HL-60 (cell line): ENCODE data around the gene SLC6A11.

Experiments used
- DNase-seq, 2 experiments: peaks; one replicate each; pipeline ENCODE4 v3.0.0-alpha.2; 2010 to 2020; ENCODE audit warnings: low read depth in 1 of 2, low spot score in 1 of 2
- H3K27ac ChIP-seq: fragments of 250-450 bp; sonication (Bioruptor Pico); replicated peaks from 2 replicates; pipeline ENCODE4 v1.5.1; 2020; ENCODE audit warnings: mild to moderate bottlenecking, moderate library complexity
- H3K27me3 ChIP-seq: fragments of 250-450 bp; sonication (Bioruptor Pico); 2 replicates; pipeline ENCODE4 v1.5.1; 2021; ENCODE audit warnings: mild to moderate bottlenecking, moderate library complexity; ENCODE audit not compliant: insufficient read depth, poor library complexity, severe bottlenecking
- H3K4me3 ChIP-seq: replicated peaks from 2 replicates; pipeline ENCODE4 v1.5.1; 2011; ENCODE audit warnings: mild to moderate bottlenecking, control low read depth, low read length; ENCODE audit not compliant: insufficient read depth
- GABPA ChIP-seq: IDR thresholded peaks from 2 replicates; pipeline ENCODE4 v1.6.1; 2012; ENCODE audit warnings: low read depth
- POLR2AphosphoS5 ChIP-seq: IDR thresholded peaks from 2 replicates; pipeline ENCODE4 v1.6.1; 2012; ENCODE audit warnings: low read depth
- SPI1 ChIP-seq: IDR thresholded peaks from 2 replicates; pipeline ENCODE4 v1.6.1; 2012; ENCODE audit warnings: low read depth, mild to moderate bottlenecking, borderline replicate concordance
- TF ChIP-seq, protein P1 (sequence below): IDR thresholded peaks from 2 replicates; pipeline ENCODE4 v1.6.1; 2012; ENCODE audit warnings: low read depth; ENCODE audit not compliant: insufficient replicate concordance
- TF ChIP-seq, protein P2 (sequence below): IDR thresholded peaks from one replicate; pipeline ENCODE4 v1.5.1; 2011; ENCODE audit warnings: low read length, control low read depth, inconsistent platforms; ENCODE audit not compliant: insufficient read depth

Gene SLC6A11

DNA sequence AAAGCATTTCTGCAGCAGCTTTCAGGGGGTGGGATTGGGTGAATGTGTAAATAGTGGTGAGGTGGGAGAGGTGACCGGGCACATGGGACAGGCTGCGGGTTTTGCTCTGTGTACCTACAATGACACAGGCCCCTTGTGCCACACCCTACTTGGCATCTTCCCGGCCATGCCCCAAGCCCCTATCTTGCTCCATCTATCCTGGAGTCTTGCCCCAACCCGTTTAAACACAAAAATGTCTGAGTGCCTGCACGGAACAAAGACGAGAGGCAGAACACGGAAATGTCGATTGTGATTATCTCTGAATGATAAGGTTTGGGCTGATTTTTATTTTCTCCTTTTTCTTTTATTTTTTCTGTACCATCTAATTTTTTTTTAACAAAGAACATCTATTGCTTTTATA, 130.5 kb downstream of the SLC6A11 start:
- Histone ChIP-seq H3K27me3 (no peaks in the 10 kb centered on the region), H3K4me3 (no peak overlapping the region), H3K27ac (no peak overlapping the region)
- TF ChIP-seq GABPA, result no peak
- TF ChIP-seq, protein P1, sequence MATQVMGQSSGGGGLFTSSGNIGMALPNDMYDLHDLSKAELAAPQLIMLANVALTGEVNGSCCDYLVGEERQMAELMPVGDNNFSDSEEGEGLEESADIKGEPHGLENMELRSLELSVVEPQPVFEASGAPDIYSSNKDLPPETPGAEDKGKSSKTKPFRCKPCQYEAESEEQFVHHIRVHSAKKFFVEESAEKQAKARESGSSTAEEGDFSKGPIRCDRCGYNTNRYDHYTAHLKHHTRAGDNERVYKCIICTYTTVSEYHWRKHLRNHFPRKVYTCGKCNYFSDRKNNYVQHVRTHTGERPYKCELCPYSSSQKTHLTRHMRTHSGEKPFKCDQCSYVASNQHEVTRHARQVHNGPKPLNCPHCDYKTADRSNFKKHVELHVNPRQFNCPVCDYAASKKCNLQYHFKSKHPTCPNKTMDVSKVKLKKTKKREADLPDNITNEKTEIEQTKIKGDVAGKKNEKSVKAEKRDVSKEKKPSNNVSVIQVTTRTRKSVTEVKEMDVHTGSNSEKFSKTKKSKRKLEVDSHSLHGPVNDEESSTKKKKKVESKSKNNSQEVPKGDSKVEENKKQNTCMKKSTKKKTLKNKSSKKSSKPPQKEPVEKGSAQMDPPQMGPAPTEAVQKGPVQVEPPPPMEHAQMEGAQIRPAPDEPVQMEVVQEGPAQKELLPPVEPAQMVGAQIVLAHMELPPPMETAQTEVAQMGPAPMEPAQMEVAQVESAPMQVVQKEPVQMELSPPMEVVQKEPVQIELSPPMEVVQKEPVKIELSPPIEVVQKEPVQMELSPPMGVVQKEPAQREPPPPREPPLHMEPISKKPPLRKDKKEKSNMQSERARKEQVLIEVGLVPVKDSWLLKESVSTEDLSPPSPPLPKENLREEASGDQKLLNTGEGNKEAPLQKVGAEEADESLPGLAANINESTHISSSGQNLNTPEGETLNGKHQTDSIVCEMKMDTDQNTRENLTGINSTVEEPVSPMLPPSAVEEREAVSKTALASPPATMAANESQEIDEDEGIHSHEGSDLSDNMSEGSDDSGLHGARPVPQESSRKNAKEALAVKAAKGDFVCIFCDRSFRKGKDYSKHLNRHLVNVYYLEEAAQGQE, result no peak
- TF ChIP-seq SPI1, result no peak
- no peak for TF ChIP-seq POLR2AphosphoS5
- TF ChIP-seq, protein P2, sequence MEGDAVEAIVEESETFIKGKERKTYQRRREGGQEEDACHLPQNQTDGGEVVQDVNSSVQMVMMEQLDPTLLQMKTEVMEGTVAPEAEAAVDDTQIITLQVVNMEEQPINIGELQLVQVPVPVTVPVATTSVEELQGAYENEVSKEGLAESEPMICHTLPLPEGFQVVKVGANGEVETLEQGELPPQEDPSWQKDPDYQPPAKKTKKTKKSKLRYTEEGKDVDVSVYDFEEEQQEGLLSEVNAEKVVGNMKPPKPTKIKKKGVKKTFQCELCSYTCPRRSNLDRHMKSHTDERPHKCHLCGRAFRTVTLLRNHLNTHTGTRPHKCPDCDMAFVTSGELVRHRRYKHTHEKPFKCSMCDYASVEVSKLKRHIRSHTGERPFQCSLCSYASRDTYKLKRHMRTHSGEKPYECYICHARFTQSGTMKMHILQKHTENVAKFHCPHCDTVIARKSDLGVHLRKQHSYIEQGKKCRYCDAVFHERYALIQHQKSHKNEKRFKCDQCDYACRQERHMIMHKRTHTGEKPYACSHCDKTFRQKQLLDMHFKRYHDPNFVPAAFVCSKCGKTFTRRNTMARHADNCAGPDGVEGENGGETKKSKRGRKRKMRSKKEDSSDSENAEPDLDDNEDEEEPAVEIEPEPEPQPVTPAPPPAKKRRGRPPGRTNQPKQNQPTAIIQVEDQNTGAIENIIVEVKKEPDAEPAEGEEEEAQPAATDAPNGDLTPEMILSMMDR, result no peak
- DNase-seq, result no peak

DNA sequence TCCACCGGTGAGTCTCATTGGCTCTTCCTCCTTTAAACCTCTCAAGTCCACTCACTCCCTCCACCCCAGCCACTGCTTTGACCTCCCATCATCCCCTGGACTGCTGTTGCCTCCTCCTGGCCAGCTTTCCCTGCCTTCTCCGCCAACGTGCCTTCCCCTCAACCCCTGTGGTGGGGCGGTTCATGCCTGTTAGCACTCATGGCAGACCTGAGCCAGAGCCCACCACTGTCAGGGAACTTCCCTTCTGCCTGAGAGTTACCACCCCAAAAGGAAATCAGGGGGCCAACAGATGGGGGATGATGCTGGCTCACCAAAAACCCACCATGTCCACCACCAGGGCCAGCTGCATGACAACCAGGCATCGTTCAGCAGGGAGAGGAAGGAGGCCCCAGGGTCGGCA, 132.3 kb downstream of the SLC6A11 start:
- Histone ChIP-seq H3K27ac (no peak overlapping the region), H3K4me3 (no peak overlapping the region), H3K27me3 (no peaks in the 10 kb centered on the region)
- TF ChIP-seq, protein P2, result no peak
- DNase-seq, result no peak

DNA sequence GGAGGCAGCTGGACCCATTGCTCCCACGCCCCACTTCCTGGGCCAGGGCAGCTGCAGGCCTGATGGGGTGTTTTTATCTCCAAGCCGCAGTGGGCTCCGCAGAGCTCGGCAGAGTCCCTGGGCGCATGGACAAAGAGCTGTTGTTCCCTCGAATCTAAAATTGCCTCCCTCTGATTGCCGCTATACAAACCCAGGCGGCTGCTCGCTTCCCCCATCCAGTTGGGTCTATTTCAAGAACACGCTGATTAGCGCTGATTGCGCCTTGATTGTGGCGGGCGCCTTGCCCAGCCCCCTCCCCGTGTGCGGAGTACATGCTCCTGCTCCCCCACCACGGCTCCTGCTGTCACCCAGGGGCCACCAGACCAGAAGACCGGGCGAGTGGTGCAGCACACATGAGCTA, 133.2 kb downstream of the SLC6A11 start:
- TF ChIP-seq SPI1 (no peak), POLR2AphosphoS5 (no peak), GABPA (no peak)
- TF ChIP-seq, protein P1, result no peak
- TF ChIP-seq, protein P2, result no peak

DNA sequence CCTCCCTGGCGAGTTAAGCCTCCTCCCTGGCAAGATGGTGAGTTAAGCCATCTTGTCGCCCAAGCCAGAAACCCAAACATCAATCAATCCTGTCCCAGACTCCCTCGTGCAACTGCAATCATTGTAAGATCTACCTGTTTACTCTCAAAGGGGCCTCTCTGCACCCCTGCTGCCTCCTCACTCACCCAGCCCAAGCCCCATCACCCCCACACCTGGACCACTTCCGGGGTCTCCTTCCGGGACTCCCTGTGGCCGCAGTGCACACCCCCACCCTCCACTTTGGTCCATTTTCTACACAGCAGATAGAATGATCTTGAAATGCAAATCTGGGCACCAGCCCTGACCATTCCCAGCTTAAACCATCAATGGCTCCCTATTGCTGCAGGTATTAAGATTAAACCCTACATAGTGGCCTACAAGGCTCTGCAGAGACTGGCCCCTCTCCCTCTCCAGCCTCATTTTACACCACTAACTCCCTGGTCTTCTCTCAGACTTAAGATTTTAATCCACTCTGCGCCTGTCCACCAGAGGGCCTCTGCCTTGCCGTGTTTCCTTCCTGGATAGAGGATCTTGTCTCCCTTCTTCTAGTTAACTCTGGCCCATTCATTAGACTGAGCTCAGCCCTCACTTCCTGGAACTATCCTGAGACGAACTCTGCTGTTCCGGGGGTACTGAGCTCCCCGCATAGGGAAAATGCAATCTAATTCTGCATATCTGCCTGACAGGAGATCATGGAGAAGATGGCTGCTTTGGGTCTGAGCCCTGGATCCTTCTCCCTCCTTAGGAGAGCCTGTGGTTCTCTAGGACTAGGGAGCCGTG, 134.7 kb downstream of the SLC6A11 start:
- DNase-seq, result peak in 1 of 2 experiments; percentile 14
- Histone ChIP-seq H3K4me3 (no peak overlapping the region), H3K27ac (no peak overlapping the region), H3K27me3 (no peaks in the 10 kb centered on the region)
- TF ChIP-seq, protein P1, result no peak
- TF ChIP-seq, protein P2, result peak; percentile 55

More for the DNA sequence above, 133.2 kb downstream of the SLC6A11 start:
- no peak overlapping the region for H3K27ac ChIP-seq
- no peak for DNase-seq
- no peaks in the 10 kb centered on the region for H3K27me3 ChIP-seq
- H3K4me3 ChIP-seq, result no peak overlapping the region
